SK-N-SH (cell line): ENCODE measurements around the gene TMA16. TPM values are rescaled to one million over a fixed set of nuclear protein-coding genes. Genes with fewer than 3 reads are reported as not detected.

Experiments
- CTCF ChIA-PET: fragments of 300-600, 350-600 bp; formaldehyde crosslinking; extraction: SDS; loops from one replicate; lab custom pipeline; 2021; lab: Yijun Ruan, JAX
- POLR2A ChIA-PET: fragments of 350-600 bp; sonication (Branson Sonifier 250); formaldehyde crosslinking; extraction: SDS; loops from one replicate; lab custom pipeline; 2020; ENCODE audit warnings: antibody characterized with exemption, inconsistent platforms; lab: Yijun Ruan, JAX
- DNase-seq: peaks from one replicate; pipeline ENCODE4 v3.0.0; 2012
- H2AFZ ChIP-seq: fragments of 200-600 bp; sonication (generic); 2 replicates; pipeline ENCODE4 v1.8.1; 2016; ENCODE audit warnings: antibody characterized with exemption, mild to moderate bottlenecking, low read depth
- H3F3A ChIP-seq: fragments of 200-600 bp; sonication (generic); replicated peaks from 2 replicates; pipeline ENCODE3; 2016; ENCODE audit warnings: antibody characterized with exemption, mild to moderate bottlenecking; ENCODE audit not compliant: insufficient read depth
- H3K27ac ChIP-seq, 2 experiments: fragments of 200-500 bp in 1 of 2; fragments of 200-600 bp in 1 of 2; sonication (Bioruptor generic) in 1 of 2; sonication (generic), shearing (Covaris generic) in 1 of 2; 2 replicates each; pipeline versions ENCODE4 v1.5.1 to v1.6.1; 2014 to 2016; ENCODE audit warnings: low read depth in 2 of 2, inconsistent platforms in 1 of 2, low read length in 1 of 2, mild to moderate bottlenecking in 1 of 2, mixed read lengths in 1 of 2
- H3K27me3 ChIP-seq: fragments of 200-600 bp; sonication (generic), shearing (Covaris generic); 2 replicates; pipeline ENCODE4 v1.6.1; 2016; ENCODE audit warnings: mixed run types; ENCODE audit not compliant: insufficient read depth
- H3K36me3 ChIP-seq, 2 experiments: fragments of 200-500 bp in 1 of 2; fragments of 200-600 bp in 1 of 2; sonication (Bioruptor generic) in 1 of 2; sonication (generic) in 1 of 2; replicated peaks in 1 of 2; 2 replicates each; pipeline versions ENCODE3 to v1.5.1; 2014 to 2016; ENCODE audit warnings: low read length in 1 of 2, mild to moderate bottlenecking in 1 of 2; ENCODE audit not compliant: insufficient read depth in 2 of 2, control insufficient read depth in 1 of 2
- H3K4me1 ChIP-seq, 2 experiments: fragments of 200-500 bp in 1 of 2; fragments of 200-600 bp in 1 of 2; sonication (Bioruptor generic) in 1 of 2; sonication (generic), shearing (Covaris generic) in 1 of 2; 2 replicates each; pipeline versions ENCODE4 v1.5.1 to v1.6.1; 2014 to 2016; ENCODE audit warnings: low read depth in 1 of 2, low read length in 1 of 2, mixed run types in 1 of 2; ENCODE audit not compliant: insufficient read depth in 2 of 2, control insufficient read depth in 1 of 2
- H3K4me2 ChIP-seq: fragments of 200-600 bp; sonication (generic), shearing (Covaris generic); 2 replicates; pipeline ENCODE4 v1.6.1; 2017; ENCODE audit warnings: mixed run types
- H3K4me3 ChIP-seq, 2 experiments: fragments of 200-500 bp in 1 of 2; fragments of 200-600 bp in 1 of 2; sonication (Bioruptor generic) in 1 of 2; sonication (generic), shearing (Covaris generic) in 1 of 2; 2 replicates each; pipeline versions ENCODE4 v1.5.1 to v1.8.1; 2014 to 2016; ENCODE audit warnings: low read depth in 2 of 2, inconsistent platforms in 1 of 2, low read length in 1 of 2, mild to moderate bottlenecking in 1 of 2, mixed read lengths in 1 of 2, moderate library complexity in 1 of 2
- H3K79me2 ChIP-seq: fragments of 200-600 bp; sonication (generic); 2 replicates; pipeline ENCODE4 v1.8.1; 2017; ENCODE audit warnings: mild to moderate bottlenecking; ENCODE audit not compliant: insufficient read depth
- H3K9ac ChIP-seq: fragments of 200-600 bp; sonication (generic); 2 replicates; pipeline ENCODE4 v1.6.1; 2017; ENCODE audit warnings: mixed run types
- H3K9me2 ChIP-seq: fragments of 200-600 bp; sonication (generic); 2 replicates; pipeline ENCODE4 v1.6.1; 2017; ENCODE audit warnings: mixed run types
- H3K9me3 ChIP-seq: fragments of 200-600 bp; sonication (generic); 2 replicates; pipeline ENCODE4 v1.6.1; 2017; ENCODE audit warnings: mixed run types, mild to moderate bottlenecking, moderate library complexity
- H4K20me1 ChIP-seq: fragments of 200-600 bp; sonication (generic); 2 replicates; pipeline ENCODE4 v1.6.1; 2017; ENCODE audit warnings: mild to moderate bottlenecking, mixed run types; ENCODE audit not compliant: insufficient read depth
- ELF1 ChIP-seq: IDR thresholded peaks from 2 replicates; pipeline ENCODE4 v1.4.0; 2012
- EP300 ChIP-seq, 2 experiments: IDR thresholded peaks; 2 replicates each; pipeline versions ENCODE4 v1.4.0 to v1.6.1; 2012; ENCODE audit warnings: borderline replicate concordance in 1 of 2, low read depth in 1 of 2, low read length in 1 of 2
- GABPA ChIP-seq: IDR thresholded peaks from 2 replicates; pipeline ENCODE4 v1.4.0; 2012; ENCODE audit warnings: low read depth, mild to moderate bottlenecking
- MEF2A ChIP-seq: IDR thresholded peaks from 2 replicates; pipeline ENCODE4 v1.4.0; 2012; ENCODE audit warnings: low read depth, borderline replicate concordance
- NFIC ChIP-seq: IDR thresholded peaks from 2 replicates; pipeline ENCODE4 v1.4.0; 2012; ENCODE audit warnings: borderline replicate concordance
- NRF1 ChIP-seq: IDR thresholded peaks from 2 replicates; pipeline ENCODE4 v1.6.1; 2012; ENCODE audit warnings: low read depth, mild to moderate bottlenecking, low read length
- REST ChIP-seq: IDR thresholded peaks from 2 replicates; pipeline ENCODE4 v1.6.1; 2012; ENCODE audit warnings: mild to moderate bottlenecking, low read depth, low read length, moderate library complexity
- RFX5 ChIP-seq: IDR thresholded peaks from 2 replicates; pipeline ENCODE4 v1.6.1; 2012; ENCODE audit warnings: mild to moderate bottlenecking, improper control_type of control experiment, low read length
- RXRA ChIP-seq: IDR thresholded peaks from 2 replicates; pipeline ENCODE4 v1.4.0; 2012; ENCODE audit warnings: low read depth, mild to moderate bottlenecking, borderline replicate concordance
- SIN3A ChIP-seq: IDR thresholded peaks from 2 replicates; pipeline ENCODE4 v1.6.1; 2012; ENCODE audit warnings: low read depth, mild to moderate bottlenecking, low read length, moderate library complexity, borderline replicate concordance
- SMC3 ChIP-seq: IDR thresholded peaks from 2 replicates; pipeline ENCODE4 v1.6.1; 2012; ENCODE audit warnings: low read depth, low read length, improper control_type of control experiment
- USF2 ChIP-seq: fragments of 150-350 bp; IDR thresholded peaks from 2 replicates; pipeline ENCODE4 v1.6.1; 2017; ENCODE audit warnings: antibody characterized with exemption, low read length, low read depth, borderline replicate concordance
- YY1 ChIP-seq: IDR thresholded peaks from 2 replicates; pipeline ENCODE4 v1.4.0; 2012; ENCODE audit warnings: low read depth, mild to moderate bottlenecking
- ZBTB33 ChIP-seq: IDR thresholded peaks from 2 replicates; pipeline ENCODE4 v1.4.0; 2012; ENCODE audit warnings: low read depth, borderline replicate concordance
- WGBS: methylation state at CpG from one replicate; pipeline ENCODE4 v1.1.6; 2017; ENCODE audit warnings: low lambda C conversion rate; 5-methylcytosine and 5-hydroxymethylcytosine counted together
- polyA plus RNA-seq, 3 experiments: library from polyadenylated mRNA; depleted of rRNA; stranded (reverse); fragments of >200 nt; gene quantifications; 2 replicates each; pipeline ENCODE4 v1.2.3, GENCODE V29; 2012

The TMA16 gene
- polyA plus RNA-seq, 1 of the 3 experiments (the other 2 are of a cell fraction): 10.0 TPM

GRCh38 chr4:163467082-163467770 is 27.3 kb upstream of the TMA16 start:
- H3K79me2 ChIP-seq: no peaks in the 10 kb centered on the region
- 26% methylated on average over 4 of the region's 4 CpGs for WGBS
- no peak overlapping the region for H2AFZ ChIP-seq
- CTCF ChIA-PET: interaction anchor here (0.7 to 2.2 kb wide), 5 partner anchors 8 to 89 kb away, joined by 3 to 9 read pairs (median 4); no protein-coding TSS in a partner anchor
- TF ChIP-seq ELF1: no peak
- no peak for TF ChIP-seq RFX5
- no peak for TF ChIP-seq MEF2A
- no peak for TF ChIP-seq USF2
- no peak for TF ChIP-seq NRF1
- TF ChIP-seq SMC3: no peak
- TF ChIP-seq GABPA: no peak
- TF ChIP-seq EP300 (IDR thresholded peaks at IDR 0.05; ENCODE audit: borderline replicate concordance in 1 of 2, low read depth in 1 of 2, low read length in 1 of 2): no peak
- TF ChIP-seq ZBTB33: no peak
- TF ChIP-seq YY1: no peak
- TF ChIP-seq SIN3A: no peak
- TF ChIP-seq REST: no peak
- TF ChIP-seq NFIC: no peak
- TF ChIP-seq RXRA: no peak
- TF ChIP-seq, all 33 proteins: peak for 0
- H3K9ac ChIP-seq: no peak overlapping the region
- no peaks in the 10 kb centered on the region for H3K36me3 ChIP-seq
- H3F3A ChIP-seq: no peaks in the 10 kb centered on the region
- no peak overlapping the region for H3K4me2 ChIP-seq
- H3K9me2 ChIP-seq: no peaks in the 10 kb centered on the region
- POLR2A ChIA-PET: no interaction called here
- no peaks in the 10 kb centered on the region for H4K20me1 ChIP-seq
- DNase-seq: no peak
- no peak overlapping the region for H3K27ac ChIP-seq
- no peak overlapping the region for H3K4me3 ChIP-seq
- no peaks in the 10 kb centered on the region for H3K4me1 ChIP-seq
- no peaks in the 10 kb centered on the region for H3K9me3 ChIP-seq
- H3K27me3 ChIP-seq: peaks cover 22% of the 10 kb centered on the region; the same call in 1 of the 2 replicates
